MM.1S (cell line): ENCODE data around the gene C8B.

Experiments used
- DNase-seq: peaks from one replicate; pipeline ENCODE4 v3.0.0-alpha.2; 2015
- H2AFZ ChIP-seq: fragments of 300-600 bp; sonication (generic); 2 replicates; pipeline ENCODE4 v1.6.0; 2016; ENCODE audit warnings: antibody characterized with exemption, low read length
- H3F3A ChIP-seq: fragments of 300-600 bp; sonication (generic); 2 replicates; pipeline ENCODE4 v1.6.1; 2016; ENCODE audit warnings: mild to moderate bottlenecking, antibody characterized with exemption, low read length, moderate library complexity, mixed read lengths; ENCODE audit not compliant: insufficient read depth
- H3K27ac ChIP-seq: fragments of 300-600 bp; sonication (generic); 2 replicates; pipeline ENCODE4 v1.5.1; 2016; ENCODE audit warnings: mild to moderate bottlenecking, low read length
- H3K27me3 ChIP-seq: fragments of 300-600 bp; sonication (generic); replicated peaks from 2 replicates; pipeline ENCODE4 v1.6.0; 2016; ENCODE audit warnings: low read length; ENCODE audit not compliant: insufficient read depth
- H3K36me3 ChIP-seq: fragments of 300-600 bp; sonication (generic); replicated peaks from 2 replicates; pipeline ENCODE4 v1.6.1; 2016; ENCODE audit warnings: mild to moderate bottlenecking, low read length, mixed read lengths; ENCODE audit not compliant: insufficient read depth
- H3K4me1 ChIP-seq: fragments of 300-600 bp; sonication (generic); 2 replicates; pipeline ENCODE4 v1.6.1; 2016; ENCODE audit warnings: low read length, mixed read lengths
- H3K4me2 ChIP-seq: fragments of 300-600 bp; sonication (generic); 2 replicates; pipeline ENCODE4 v1.6.0; 2016; ENCODE audit warnings: low read depth, low read length
- H3K4me3 ChIP-seq: fragments of 300-600 bp; sonication (generic); 2 replicates; pipeline ENCODE4 v1.5.1; 2016; ENCODE audit warnings: low read length, mixed read lengths
- H3K79me2 ChIP-seq: fragments of 300-600 bp; sonication (generic); 2 replicates; pipeline ENCODE4 v1.6.1; 2016; ENCODE audit warnings: mixed run types, low read length, mixed read lengths
- H3K9ac ChIP-seq: fragments of 300-600 bp; sonication (generic); 2 replicates; pipeline ENCODE4 v1.6.1; 2016; ENCODE audit warnings: low read length, mixed read lengths
- H3K9me2 ChIP-seq: fragments of 300-600 bp; sonication (generic); replicated peaks from 2 replicates; pipeline ENCODE4 v1.6.1; 2016; ENCODE audit warnings: mild to moderate bottlenecking, low read length, mixed read lengths; ENCODE audit not compliant: insufficient read depth
- H3K9me3 ChIP-seq: fragments of 300-600 bp; sonication (generic); replicated peaks from 2 replicates; pipeline ENCODE4 v1.6.1; 2016; ENCODE audit warnings: mild to moderate bottlenecking, low read length, mixed read lengths; ENCODE audit not compliant: insufficient read depth
- H4K20me1 ChIP-seq: fragments of 300-600 bp; sonication (generic); 2 replicates; pipeline ENCODE4 v1.6.1; 2016; ENCODE audit warnings: mild to moderate bottlenecking, low read length, moderate library complexity, mixed read lengths; ENCODE audit not compliant: insufficient read depth
- EZH2 ChIP-seq: fragments of 300-600 bp; sonication (generic); optimal IDR thresholded peaks from 2 replicates; pipeline ENCODE3; 2017; ENCODE audit warnings: low read depth, mild to moderate bottlenecking, antibody characterized with exemption, low read length, mixed read lengths
- EZH2phosphoT487 ChIP-seq: fragments of 300-600 bp; sonication (generic); IDR thresholded peaks from 2 replicates; pipeline ENCODE4 v1.6.1; 2018; ENCODE audit warnings: antibody characterized with exemption, low read length
- TF ChIP-seq, protein P1 (sequence below): fragments of 300-600 bp; sonication (generic); IDR thresholded peaks from 2 replicates; pipeline ENCODE4 v1.5.1; 2016; ENCODE audit warnings: antibody characterized with exemption, low read length, mixed read lengths

The C8B gene

DNA sequence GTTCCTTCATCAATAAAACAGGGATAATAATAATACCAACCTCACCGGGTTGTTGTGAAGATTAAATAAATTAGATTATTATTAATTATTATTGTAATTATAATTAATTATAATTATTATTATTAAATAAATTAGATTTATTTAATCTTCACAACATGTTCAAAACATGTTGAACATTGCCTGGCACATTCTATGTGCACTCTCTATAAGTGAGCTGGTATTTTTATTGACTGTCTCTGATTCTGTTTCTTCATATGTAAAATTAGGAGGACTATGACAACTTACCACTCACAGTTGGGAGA lies 834 bp upstream of the C8B start:
- Histone ChIP-seq H3K27me3 (no peaks in the 10 kb centered on the region), H2AFZ (no peak overlapping the region), H3F3A (no peaks in the 10 kb centered on the region), H3K9me3 (no peaks in the 10 kb centered on the region), H3K4me3 (no peak overlapping the region), H3K9ac (no peak overlapping the region), H3K27ac (no peak overlapping the region), H3K36me3 (no peaks in the 10 kb centered on the region), H4K20me1 (no peaks in the 10 kb centered on the region), H3K4me2 (no peak overlapping the region), H3K4me1 (no peaks in the 10 kb centered on the region), H3K9me2 (no peaks in the 10 kb centered on the region), H3K79me2 (no peaks in the 10 kb centered on the region)
- TF ChIP-seq, protein P1, sequence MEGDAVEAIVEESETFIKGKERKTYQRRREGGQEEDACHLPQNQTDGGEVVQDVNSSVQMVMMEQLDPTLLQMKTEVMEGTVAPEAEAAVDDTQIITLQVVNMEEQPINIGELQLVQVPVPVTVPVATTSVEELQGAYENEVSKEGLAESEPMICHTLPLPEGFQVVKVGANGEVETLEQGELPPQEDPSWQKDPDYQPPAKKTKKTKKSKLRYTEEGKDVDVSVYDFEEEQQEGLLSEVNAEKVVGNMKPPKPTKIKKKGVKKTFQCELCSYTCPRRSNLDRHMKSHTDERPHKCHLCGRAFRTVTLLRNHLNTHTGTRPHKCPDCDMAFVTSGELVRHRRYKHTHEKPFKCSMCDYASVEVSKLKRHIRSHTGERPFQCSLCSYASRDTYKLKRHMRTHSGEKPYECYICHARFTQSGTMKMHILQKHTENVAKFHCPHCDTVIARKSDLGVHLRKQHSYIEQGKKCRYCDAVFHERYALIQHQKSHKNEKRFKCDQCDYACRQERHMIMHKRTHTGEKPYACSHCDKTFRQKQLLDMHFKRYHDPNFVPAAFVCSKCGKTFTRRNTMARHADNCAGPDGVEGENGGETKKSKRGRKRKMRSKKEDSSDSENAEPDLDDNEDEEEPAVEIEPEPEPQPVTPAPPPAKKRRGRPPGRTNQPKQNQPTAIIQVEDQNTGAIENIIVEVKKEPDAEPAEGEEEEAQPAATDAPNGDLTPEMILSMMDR: no peak
- TF ChIP-seq EZH2phosphoT487: no peak
- no peak for TF ChIP-seq EZH2
- DNase-seq: no peak

DNA sequence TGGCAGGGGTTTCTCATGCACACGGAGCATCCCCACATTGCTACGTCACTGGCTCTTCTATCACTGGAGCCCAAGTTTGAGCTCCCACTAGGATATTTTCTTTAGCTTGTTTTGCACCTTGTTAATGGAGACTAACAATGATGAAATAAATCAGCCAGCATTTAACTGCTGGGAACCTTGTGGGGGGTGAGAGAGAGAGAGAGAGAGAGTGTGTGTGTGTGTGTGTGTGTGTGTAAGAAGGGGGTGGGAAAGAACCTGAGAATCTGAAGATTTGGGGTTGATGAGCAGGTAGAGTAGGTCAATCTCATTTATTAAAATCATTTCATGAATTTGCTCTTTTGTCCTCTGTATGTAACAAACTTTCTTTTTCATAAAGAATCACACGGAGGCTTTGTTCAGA lies 624 bp downstream of the C8B start:
- Histone ChIP-seq H3K4me1 (no peaks in the 10 kb centered on the region), H3K9ac (no peak overlapping the region), H3K27me3 (no peaks in the 10 kb centered on the region), H3K9me2 (no peaks in the 10 kb centered on the region), H3K36me3 (no peaks in the 10 kb centered on the region), H2AFZ (no peak overlapping the region), H3K79me2 (no peaks in the 10 kb centered on the region), H3K9me3 (no peaks in the 10 kb centered on the region), H3K4me3 (no peak overlapping the region), H3K27ac (no peak overlapping the region), H4K20me1 (no peaks in the 10 kb centered on the region), H3F3A (no peaks in the 10 kb centered on the region), H3K4me2 (no peak overlapping the region)
- TF ChIP-seq, protein P1: no peak
- TF ChIP-seq EZH2 (no peak), EZH2phosphoT487 (no peak)
- no peak for DNase-seq

DNA sequence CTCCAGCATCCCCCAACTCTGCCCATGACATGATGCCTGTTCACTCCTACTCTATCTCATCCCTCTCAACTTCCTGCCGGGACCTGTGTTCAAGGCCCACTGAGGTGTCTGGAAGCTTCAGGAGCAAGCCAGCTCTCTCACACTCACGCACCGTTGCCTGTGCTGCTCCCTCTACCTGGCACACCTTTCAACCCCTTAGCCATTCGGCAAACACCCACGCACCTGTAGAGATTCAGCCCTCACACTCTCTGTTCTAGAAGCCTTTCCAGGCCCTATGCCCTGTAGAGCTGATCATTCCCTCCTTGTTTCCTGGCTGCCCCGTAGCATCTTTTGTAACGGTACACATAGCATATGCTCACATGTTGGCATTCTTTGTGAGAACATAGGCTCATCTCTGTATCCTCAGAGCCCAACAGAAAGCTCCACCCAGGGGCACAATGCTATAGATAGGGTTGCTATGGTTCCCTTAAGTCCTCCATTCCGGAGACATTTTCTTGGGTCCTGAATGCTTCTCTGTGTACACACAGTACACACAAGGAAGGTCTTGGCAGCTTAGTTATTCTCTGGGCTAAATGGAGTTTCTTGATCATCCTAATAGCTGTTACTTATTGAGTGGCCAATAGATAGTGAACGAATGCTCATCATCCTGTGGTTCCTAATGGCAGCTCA lies 1.3 kb downstream of the C8B start:
- H3K27ac ChIP-seq: no peak overlapping the region
- no peaks in the 10 kb centered on the region for H3K36me3 ChIP-seq
- DNase-seq: no peak
- no peaks in the 10 kb centered on the region for H3K79me2 ChIP-seq
- H3K4me2 ChIP-seq: no peak overlapping the region
- H4K20me1 ChIP-seq: no peaks in the 10 kb centered on the region
- no peak overlapping the region for H3K9ac ChIP-seq
- H3F3A ChIP-seq: no peaks in the 10 kb centered on the region
- H3K4me1 ChIP-seq: no peaks in the 10 kb centered on the region
- H3K9me2 ChIP-seq: no peaks in the 10 kb centered on the region
- H3K27me3 ChIP-seq: no peaks in the 10 kb centered on the region
- H3K4me3 ChIP-seq: no peak overlapping the region
- TF ChIP-seq, protein P1: no peak
- TF ChIP-seq EZH2phosphoT487 (no peak), EZH2 (no peak)
- H3K9me3 ChIP-seq: no peaks in the 10 kb centered on the region
- H2AFZ ChIP-seq: no peak overlapping the region
